Stomach smooth muscle (tissue), 2 donors: Measurements from ENCODE around the gene TDP1.
"Not testable (repeated sequence)": the region's sequence is repeated elsewhere in the genome, so short reads cannot be mapped to it uniquely, and the experiment has no call there.

Experiments used
- H3K27ac ChIP-seq: one replicate; pipeline ENCODE4 v1.7.0; 2013; ENCODE audit warnings: mild to moderate bottlenecking, low read length, inconsistent platforms
- H3K27me3 ChIP-seq, 2 donors: one replicate each; pipeline ENCODE4 v1.7.0; 2013; ENCODE audit warnings: low read length in 2 of 2; ENCODE audit not compliant: insufficient read depth in 2 of 2, control insufficient read depth in 1 of 2
- H3K36me3 ChIP-seq, 2 donors: one replicate each; pipeline ENCODE4 v1.7.0; 2013; ENCODE audit warnings: low read length in 2 of 2; ENCODE audit not compliant: control insufficient read depth in 2 of 2, insufficient read depth in 2 of 2
- H3K4me1 ChIP-seq: one replicate; pipeline ENCODE4 v1.7.0; 2013; ENCODE audit warnings: low read length; ENCODE audit not compliant: control insufficient read depth, insufficient read depth
- H3K4me3 ChIP-seq, 2 donors: one replicate each; pipeline ENCODE4 v1.7.0; 2013; ENCODE audit warnings: low read length in 2 of 2
- H3K9ac ChIP-seq, 2 donors: one replicate each; pipeline ENCODE4 v1.7.0; 2013; ENCODE audit warnings: low read length in 2 of 2, mild to moderate bottlenecking in 1 of 2
- H3K9me3 ChIP-seq, 2 donors: one replicate each; pipeline ENCODE4 v1.7.0; 2013; ENCODE audit warnings: low read length in 2 of 2; ENCODE audit not compliant: control insufficient read depth in 2 of 2
- donor health status: healthy.
- donor health status: Pancreatic carcinoma.

The TDP1 gene

DNA sequence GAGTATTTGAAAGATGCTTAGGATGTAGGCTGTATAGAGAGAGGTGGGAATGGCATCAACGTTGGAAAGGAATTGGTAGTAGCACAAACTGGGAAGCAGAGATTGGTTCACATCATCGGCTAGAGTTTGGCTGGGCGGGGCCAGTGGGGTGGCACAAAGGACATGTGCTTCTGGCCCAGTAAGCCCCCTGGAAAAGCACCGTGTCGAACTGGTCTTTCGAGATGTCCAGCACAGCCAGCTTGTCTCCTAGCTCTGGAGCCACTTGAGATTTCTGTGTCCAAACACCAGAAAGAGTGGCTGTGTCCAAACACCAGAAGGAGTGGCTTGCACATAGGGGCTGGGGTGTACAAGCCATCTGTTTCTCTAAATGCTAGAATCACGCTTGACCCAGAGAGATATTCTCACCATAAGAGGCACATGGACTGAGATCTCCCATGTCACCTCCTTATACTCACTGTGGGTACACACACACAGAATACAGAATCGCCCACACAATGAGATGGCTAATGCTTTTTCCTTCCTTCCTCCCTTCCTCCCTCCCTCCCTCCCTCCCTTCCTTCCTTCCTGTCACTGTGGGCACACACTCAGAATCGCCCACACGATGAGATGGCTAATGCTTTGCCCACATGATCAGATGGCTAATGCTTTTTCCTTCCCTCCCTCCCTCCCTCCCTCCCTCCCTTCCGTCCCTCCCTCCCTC lies 64.2 kb downstream of the TDP1 start:
- Histone ChIP-seq H3K9ac (no peak overlapping the region), H3K4me3 (no peak overlapping the region), H3K9me3 (no peaks in the 10 kb centered on the region), H3K27me3 (no peaks in the 10 kb centered on the region), H3K27ac (no peak overlapping the region), H3K36me3 (peaks cover 3 to 16% of the 10 kb centered on the region in 2 donors), H3K4me1 (no peaks in the 10 kb centered on the region)

DNA sequence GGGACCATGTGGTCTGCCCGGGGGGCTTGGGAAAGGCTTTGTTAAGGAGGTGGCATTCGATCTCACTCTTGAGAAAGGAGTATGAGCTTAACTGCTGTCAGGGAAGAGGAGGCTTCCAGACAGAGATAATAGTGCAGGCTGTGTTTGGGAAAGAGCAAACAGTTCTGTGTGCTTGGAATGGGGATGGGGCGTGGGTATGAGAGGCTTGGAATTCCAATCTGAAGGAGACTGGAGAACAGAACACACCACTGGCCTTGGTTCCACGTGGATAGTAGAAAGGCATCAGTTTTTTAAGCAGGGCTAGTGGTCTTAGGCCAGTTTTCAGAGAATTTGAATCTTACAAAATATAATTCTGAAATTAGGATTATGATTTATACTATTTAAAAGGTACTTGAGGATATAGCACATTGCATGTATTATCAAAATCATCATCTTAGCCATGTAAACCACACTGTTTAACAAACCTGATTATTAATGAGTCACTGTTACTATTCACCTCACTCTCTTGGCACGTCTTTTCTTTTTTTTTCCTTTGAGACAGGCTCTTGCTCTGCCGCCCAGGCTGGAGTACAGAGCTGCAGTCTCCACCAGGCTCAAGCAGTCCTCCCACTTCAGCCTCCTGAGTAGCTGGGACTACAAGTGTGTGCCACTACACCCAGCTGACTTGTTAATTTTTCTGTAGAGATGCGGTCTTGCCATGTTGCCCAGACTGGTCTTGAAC lies 67.6 kb downstream of the TDP1 start:
- no peaks in the 10 kb centered on the region for H3K9me3 ChIP-seq
- H3K4me3 ChIP-seq, result no peak overlapping the region
- no peak overlapping the region for H3K9ac ChIP-seq
- H3K27me3 ChIP-seq, result no peaks in the 10 kb centered on the region
- H3K27ac ChIP-seq, result no peak overlapping the region
- peaks cover 3 to 18% of the 10 kb centered on the region in 2 donors for H3K36me3 ChIP-seq
- no peaks in the 10 kb centered on the region for H3K4me1 ChIP-seq

DNA sequence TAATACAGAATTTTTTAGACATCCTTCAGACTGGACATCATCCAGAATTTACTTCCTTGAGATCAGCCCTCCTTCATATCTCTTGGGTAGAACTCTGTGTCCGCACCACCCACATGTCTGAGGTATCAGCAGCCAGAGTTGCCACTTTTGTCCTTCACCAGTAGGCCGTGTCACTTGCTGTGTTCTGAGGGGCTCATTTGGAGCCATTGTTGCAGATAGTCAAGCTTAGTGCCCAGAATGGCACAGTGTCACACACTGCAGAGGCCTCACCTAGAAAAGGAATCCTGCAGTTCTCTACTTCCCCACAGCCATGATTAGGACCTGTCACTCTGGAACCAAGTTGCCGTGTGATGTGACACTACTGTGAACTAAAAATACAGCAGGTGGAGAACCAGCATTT lies 69.2 kb downstream of the TDP1 start:
- Histone ChIP-seq H3K27ac (no peak overlapping the region), H3K4me1 (no peaks in the 10 kb centered on the region), H3K27me3 (no peaks in the 10 kb centered on the region), H3K36me3 (peaks cover 3 to 12% of the 10 kb centered on the region in 2 donors), H3K9me3 (no peaks in the 10 kb centered on the region), H3K9ac (no peak overlapping the region), H3K4me3 (no peak overlapping the region)

DNA sequence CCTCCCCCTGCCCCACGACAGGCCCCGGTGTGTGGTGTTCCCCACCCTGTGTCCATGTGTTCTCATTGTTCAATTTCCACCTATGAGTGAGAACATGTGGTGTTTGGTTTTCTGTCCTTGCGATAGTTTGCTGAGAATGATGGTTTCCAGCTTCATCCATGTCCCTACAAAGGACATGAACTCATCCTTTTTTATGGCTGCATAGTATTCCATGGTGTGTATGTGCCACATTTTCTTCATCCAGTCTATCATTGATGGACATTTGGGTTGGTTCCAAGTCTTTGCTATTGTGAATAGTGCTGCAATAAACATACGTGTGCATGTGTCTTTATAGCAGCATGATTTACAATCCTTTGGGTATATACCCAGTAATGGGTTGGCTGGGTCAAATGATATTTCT lies 70.9 kb downstream of the TDP1 start:
- not testable (repeated sequence) for H3K27me3 ChIP-seq, H3K4me3 ChIP-seq, H3K4me1 ChIP-seq, H3K9ac ChIP-seq, H3K9me3 ChIP-seq, H3K27ac ChIP-seq
- peaks cover 3 to 14% of the 10 kb centered on the region in 2 donors for H3K36me3 ChIP-seq

DNA sequence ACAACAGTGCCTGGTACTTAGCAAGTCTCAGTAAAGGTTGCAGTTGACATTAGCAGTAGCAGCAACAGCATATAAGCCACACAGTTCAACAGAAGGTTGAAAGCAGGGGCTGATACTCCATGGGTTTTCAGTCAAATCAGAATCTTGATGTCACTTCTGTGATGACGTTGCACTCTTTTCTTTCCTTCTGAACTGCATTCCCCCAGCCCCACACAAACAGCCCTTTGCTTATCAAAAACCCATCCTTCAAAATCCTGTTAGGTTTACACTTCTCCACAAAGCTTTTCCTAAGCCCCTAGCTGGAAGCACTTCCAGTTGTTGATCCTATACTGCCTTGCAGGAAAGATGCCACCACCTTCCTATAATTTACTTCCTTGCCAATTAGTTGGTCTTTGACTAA lies 72.1 kb downstream of the TDP1 start:
- Histone ChIP-seq H3K9ac (no peak overlapping the region), H3K36me3 (peaks cover 0 to 15% of the 10 kb centered on the region in 2 donors), H3K27me3 (no peaks in the 10 kb centered on the region), H3K4me3 (no peak overlapping the region), H3K9me3 (no peaks in the 10 kb centered on the region), H3K4me1 (no peaks in the 10 kb centered on the region), H3K27ac (no peak overlapping the region)

DNA sequence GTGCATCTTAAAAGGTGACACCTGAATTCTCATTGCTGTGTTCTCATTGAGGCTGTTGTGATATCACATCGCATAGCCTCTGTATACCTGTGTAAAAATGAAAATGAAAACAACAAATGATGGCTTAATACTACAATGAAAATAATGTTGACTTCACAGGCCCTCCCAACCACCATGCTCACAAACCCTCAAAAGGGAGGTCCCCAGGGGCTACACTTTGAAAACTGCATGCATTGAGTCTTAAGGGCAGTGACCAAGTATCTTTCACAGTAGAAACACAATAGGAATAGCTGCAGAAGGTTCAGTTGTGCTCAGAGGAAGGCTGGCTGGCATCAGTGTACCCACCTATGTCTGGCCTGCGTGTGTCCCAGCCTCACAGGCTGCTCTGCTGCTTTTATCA lies 78.4 kb downstream of the TDP1 start:
- peaks cover 7 to 11% of the 10 kb centered on the region in 2 donors for H3K36me3 ChIP-seq
- H3K4me1 ChIP-seq, result no peaks in the 10 kb centered on the region
- H3K4me3 ChIP-seq, result no peak overlapping the region
- H3K9me3 ChIP-seq, result peaks cover 0 to 4% of the 10 kb centered on the region in 2 donors
- no peak overlapping the region for H3K27ac ChIP-seq
- H3K9ac ChIP-seq, result no peak overlapping the region
- H3K27me3 ChIP-seq, result no peaks in the 10 kb centered on the region

DNA sequence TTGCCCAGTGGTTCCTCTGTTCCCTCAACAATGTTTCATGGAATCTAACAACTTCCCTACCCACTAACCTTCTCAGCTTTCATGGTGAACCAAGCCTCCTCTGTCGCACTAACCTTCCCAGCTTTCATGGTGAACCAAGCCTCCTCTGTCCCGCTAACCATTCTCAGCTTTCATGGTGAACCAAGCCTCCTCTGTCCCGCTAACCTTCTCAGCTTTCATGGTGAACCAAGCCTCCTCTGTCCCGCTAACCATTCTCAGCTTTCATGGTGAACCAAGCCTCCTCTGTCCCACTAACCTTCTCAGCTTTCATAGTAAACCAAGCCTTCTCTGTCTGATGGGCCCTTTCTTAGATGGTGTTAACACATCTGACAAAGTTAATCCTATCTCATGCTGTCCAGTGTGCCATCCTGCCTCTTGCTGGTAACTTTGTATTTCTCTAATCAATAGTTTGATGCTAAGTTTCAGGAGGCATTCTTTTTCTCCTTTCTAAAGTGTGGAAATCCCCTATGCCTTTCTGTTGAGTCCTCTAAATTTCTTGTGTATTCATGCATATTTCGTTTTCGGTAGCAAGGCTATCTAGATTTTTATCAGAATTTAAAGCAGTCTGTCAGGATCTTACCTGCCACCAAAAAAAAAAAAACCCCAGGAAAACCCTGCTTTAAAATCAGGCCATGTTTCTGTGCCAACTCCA lies 79.3 kb downstream of the TDP1 start:
- peaks cover 0 to 4% of the 10 kb centered on the region in 2 donors for H3K9me3 ChIP-seq
- H3K4me3 ChIP-seq, result no peak overlapping the region
- H3K27ac ChIP-seq, result no peak overlapping the region
- H3K36me3 ChIP-seq, result peaks cover 7 to 11% of the 10 kb centered on the region in 2 donors
- H3K4me1 ChIP-seq, result no peaks in the 10 kb centered on the region
- H3K27me3 ChIP-seq, result no peaks in the 10 kb centered on the region
- no peak overlapping the region for H3K9ac ChIP-seq

DNA sequence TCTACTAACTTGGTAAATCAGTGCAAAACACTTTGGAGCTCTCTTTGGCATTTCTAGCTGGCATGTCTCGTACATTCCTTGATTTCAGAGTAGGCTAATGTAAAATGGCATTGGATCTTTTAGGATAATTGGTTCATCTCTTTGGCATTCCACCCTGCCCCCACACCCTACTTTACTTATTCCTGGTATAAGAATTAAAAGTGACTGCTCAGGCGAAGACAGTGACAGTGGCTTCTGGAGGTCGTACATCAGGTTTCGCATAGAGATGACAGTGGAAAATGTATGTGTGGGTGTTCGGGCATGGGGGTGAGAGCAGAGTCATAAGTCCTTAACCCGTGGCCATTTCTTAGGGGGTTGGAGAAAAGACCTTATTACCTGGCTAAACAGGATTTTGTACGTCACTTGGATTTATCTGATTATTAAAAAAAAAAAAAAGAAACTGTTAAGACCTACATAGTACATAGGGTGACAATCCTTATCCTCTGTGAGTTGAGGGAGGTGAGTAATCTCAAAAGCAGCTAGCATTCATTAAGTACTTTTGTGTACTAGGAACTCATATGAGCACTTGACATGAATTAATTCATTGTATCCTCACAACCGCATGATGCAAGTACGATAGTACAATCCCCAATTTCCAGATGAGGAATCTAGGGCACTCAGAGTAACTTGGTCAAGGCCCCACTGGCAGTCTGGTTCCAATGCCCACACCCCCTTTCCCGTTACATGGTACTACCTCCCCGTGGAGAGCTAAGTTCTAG lies 83.7 kb downstream of the TDP1 start:
- H3K36me3 ChIP-seq, result peaks cover 4 to 6% of the 10 kb centered on the region in 2 donors
- H3K4me3 ChIP-seq, result no peak overlapping the region
- H3K4me1 ChIP-seq, result no peaks in the 10 kb centered on the region
- H3K9ac ChIP-seq, result no peak overlapping the region
- H3K27me3 ChIP-seq, result no peaks in the 10 kb centered on the region
- H3K27ac ChIP-seq, result no peak overlapping the region
- peaks cover 0 to 4% of the 10 kb centered on the region in 2 donors for H3K9me3 ChIP-seq

DNA sequence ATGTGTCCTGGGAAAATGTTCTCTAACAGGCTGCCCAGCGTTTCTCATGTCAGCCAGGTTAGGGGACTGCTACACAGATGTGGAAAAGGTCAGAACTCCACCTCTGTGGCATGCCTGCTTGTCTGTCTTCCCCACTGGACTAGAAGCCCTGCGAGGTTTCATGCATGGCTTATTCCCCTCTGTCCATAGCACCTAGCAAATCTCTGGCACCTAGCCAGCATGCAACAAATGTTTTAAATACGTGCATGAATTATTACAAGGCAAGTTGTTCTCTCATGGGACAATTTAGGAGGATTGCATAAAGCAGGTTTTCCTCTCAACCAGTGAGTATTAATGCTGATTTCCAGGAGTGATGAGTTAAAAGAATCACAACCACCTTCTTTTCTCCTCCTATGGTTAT lies 84.7 kb downstream of the TDP1 start:
- H3K9me3 ChIP-seq, result peaks cover 0 to 4% of the 10 kb centered on the region in 2 donors
- no peaks in the 10 kb centered on the region for H3K4me1 ChIP-seq
- H3K36me3 ChIP-seq, result peaks cover 4 to 5% of the 10 kb centered on the region in 2 donors
- no peak overlapping the region for H3K4me3 ChIP-seq
- H3K27ac ChIP-seq, result no peak overlapping the region
- no peak overlapping the region for H3K9ac ChIP-seq
- no peaks in the 10 kb centered on the region for H3K27me3 ChIP-seq

DNA sequence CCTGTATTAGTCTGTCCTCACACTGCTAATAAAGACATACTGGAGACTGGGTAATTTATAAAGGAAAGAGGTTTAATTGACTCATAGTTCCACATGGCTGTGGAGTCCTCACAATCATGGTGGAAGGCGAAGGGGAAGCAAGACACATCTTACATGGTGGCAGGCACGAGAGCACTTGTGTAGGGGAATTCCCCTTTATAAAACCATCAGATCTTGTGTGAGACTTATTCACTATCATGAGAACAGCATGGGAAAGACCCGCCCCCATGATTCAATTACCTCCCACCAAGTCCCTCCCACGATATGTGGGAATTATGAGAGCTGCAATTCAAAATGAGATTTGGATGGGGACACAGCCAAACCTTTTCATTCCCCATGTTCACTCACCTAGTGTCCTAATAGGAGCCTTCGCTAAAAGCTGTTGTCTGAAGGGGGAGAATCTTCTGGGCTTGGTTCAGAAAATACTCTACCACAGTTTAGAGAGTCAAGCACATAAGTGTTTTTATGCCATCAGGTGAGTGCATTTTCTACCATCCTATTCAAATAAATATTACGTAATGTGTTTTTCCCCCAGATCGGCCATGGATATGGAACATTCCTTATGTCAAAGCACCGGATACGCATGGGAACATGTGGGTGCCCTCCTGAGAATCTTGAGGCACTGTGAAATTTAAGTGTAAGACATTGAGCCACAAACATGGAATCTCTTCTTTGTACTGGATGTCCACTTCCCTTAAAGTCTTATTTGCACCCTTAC lies 86.9 kb downstream of the TDP1 start:
- no peak overlapping the region for H3K4me3 ChIP-seq
- H3K27ac ChIP-seq, result no peak overlapping the region
- H3K36me3 ChIP-seq, result peaks cover 4 to 5% of the 10 kb centered on the region in 2 donors

More for the DNA sequence above, 86.9 kb downstream of the TDP1 start:
- Histone ChIP-seq H3K9me3 (peaks cover 0 to 2% of the 10 kb centered on the region in 2 donors), H3K9ac (no peak overlapping the region), H3K4me1 (no peaks in the 10 kb centered on the region), H3K27me3 (no peaks in the 10 kb centered on the region)
